HG03378 (cell line): ENCODE measurements around the gene GMNC.
"Not testable (repeated sequence)": the region's sequence is repeated elsewhere in the genome, so short reads cannot be mapped to it uniquely, and the experiment has no call there.

Experiments
- ATAC-seq: cut with Tn5 transposase; IDR thresholded peaks from one replicate; pipeline ENCODE4 v1.9.1; 2021; ENCODE audit warnings: mild to moderate bottlenecking, moderate library complexity; ENCODE audit not compliant: unreplicated experiment

GMNC gene, protein sequence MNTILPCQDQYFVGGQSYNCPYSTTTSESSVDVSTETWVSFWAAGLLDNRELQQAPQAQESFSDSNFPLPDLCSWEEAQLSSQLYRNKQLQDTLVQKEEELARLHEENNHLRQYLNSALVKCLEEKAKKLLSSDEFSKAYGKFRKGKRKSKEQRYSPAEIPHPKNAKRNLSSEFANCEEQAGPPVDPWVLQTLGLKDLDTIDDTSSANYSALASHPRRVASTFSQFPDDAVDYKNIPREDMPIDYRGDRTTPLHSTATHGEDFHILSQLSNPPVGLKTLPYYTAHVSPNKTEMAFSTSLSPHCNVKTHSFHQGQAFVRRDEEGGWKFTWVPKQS

DNA sequence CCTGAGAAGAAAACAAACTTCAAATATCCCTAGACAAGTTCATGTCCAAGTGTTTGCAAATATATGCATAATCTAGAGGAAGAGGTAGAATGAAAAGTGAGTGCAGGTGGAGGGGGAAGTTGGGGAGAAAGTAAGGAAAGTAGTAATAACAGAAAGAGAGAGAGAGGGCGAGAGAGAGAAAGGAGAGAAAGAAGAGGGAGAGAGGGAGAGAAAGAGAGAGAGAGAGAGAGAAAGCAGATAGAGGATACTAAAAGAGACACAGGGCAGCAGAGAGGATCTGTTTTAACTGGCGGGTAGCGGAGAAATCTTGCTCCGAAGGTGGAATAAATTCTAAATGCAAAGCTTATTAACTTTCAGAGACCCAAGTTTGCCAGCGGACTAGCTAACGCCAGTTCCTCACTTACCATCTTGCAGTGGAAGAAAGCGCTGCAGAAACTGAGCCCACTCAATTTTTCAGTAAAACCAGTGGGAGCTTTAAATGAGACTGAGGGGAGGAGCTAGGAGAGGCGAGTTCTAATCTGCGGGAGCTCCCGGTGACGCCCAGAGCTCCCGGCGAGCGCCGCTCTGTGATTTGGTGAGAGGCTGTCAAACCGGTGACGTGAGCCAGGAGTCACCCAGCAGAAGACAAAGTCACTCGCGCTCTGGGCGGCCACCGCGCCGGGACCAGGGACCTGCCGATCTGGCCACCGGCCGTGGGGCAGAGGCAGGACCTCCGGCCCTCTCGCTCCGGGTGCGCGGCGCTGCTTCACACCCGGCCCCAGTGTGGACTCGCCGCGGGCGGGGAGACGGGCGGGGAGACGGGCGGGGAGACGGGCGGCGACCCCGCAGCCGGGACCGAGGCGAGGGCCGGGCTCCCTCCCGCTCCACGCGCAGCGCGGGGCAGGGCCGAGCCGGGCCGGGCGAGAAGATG is at the start of gene GMNC:
Gene GMNC, minus strand, starts transcription at position 486 of the 910 bp plus-strand sequence. Its CDS starts 79 bp downstream, at position 407.
- peak; percentile 92 for ATAC-seq

GRCh38 chr3:190911382-190911781 is 48.9 kb upstream of the GMNC start:
- ATAC-seq, result no peak

- ATAC-seq, result no peak
These were observed 47.4 kb upstream of the GMNC start for GRCh38 chr3:190909908-190910307.

DNA sequence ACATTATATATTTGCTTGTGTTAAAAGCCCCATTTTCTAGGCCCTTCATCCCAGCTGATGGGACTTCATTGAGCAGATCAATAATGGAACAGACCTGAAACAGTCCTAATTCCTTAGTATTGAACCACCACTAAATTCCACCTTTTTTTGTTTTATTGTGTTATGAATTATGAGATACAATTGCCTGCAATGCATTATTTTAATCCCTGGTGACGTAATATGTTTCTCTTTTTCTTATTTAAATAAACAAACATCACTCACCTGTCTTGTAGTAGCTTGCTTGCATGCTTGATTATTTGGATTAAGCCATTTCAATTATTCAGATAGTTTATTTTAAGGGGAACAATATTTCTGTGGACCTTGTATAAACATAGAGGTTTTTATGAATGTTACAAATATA is 40.7 kb upstream of the GMNC start:
- no peak for ATAC-seq

DNA sequence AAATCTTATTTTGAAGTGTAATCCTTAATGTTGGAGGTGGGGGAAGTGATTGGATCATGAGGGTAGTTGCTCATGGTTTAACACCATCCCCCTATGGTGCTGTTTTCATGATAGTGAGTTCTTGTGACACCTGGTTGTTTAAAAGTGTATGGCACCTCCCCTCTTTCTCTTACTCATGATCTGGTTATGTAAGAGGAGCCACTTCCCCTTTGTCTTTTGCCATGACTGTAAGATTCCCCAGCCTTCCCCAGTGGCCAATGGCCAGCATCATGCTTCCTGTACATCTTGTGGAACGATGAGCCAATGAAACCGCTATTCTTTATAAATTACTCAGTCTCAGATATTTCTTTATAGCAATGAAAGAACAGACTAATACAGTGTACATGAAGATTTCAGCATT is 39.8 kb upstream of the GMNC start:
- ATAC-seq, result no peak

DNA sequence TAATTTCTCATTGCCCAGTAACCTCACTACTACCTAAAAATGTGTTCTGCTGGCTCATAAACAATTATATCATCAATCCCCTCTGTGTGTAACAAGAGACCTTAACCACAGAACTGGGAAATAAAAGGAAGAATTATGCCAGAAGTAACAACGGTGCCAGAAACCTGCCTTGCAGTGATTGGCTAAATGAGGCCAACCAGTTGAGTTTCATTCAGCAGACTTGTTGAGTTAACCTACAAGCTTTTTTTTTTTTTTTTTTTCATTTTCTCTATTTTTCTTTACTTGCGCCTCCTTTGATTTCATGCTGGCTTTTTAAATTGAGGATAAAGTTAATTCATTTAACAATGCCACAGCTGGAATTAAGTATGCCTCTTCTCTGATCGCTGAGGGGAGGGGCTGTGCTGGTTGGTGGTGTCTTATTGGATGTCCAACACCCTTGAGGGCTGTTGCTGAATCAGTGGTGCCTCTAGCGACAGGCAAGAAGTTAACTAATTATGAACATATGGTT is 30.0 kb upstream of the GMNC start:
- ATAC-seq, result no peak

DNA sequence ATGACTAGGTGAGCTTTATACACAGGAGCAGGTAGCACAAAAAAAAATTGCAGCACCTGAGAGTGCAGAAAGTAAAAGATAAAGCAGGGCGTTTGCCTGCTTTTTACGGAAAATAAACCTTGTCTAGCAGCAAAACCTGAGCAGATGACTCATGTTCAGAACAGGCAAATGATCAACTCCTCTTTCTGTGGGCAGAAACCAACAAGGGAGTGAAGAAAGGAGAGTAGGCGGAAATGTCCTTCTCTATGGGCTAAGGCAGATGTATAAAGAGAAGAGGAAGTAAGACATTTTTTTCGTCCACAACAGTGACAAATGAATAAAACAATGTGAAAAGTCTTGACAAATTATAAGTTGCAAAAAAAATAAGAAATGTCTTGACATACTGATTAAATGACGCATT is 24.5 kb upstream of the GMNC start:
- peak; percentile 84 for ATAC-seq

DNA sequence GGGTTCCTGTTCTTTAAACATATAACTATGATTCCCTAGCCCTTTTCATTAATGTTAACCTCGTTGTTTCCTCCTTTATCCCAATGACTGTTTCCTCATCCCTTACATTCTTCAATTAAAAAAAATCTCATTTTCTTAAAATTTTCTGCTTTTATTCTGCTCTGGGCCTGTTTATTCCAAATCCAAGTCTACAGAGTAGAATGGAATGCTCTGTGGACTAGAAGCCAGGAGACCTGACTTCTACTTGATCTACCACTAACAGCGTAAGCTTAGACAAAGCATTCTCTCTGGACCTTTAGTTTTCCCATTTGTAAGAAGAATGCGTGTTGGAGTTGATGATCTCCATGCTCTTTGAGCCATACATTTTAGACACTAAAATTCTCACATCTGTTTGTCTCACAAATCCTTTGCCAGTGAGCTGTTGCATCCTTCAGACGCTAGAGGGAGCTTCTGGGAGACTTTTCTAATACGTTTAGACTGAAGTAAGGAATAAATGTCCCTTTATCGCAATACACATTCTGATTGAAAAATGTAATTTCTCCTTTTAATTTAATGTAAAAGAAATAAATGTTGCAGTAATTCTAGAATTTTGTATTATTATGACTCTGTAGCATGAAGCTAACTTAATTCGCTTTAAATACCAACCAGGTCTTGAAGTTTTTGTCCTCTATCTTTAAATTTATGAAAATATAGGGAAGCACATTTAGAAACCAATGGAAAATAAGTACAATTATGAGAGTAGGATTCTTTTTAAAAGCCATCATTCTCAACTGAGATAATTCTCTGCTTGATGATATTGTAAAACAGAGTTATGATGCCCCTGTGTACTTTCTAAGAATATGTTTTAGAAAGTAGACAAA is 21.7 kb upstream of the GMNC start:
- ATAC-seq, result peak; percentile 75

DNA sequence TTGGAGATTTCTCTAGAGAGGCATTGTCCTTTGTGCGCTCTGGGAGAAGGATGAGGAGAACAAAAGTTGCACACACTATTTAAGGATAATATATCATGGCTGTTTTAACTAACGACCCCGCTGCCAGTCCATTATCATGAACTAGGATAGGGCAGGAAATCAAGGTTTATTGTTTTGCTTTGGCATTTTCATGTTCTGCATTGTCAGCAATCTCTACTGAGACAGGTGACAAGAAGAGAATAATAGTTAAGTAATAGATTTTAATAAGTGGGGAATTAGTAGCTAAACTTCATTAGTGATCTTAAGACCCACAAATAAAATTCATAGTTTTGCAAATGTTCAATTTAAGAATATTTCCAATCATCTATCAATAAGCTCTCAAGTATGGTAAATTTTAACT is 20.6 kb upstream of the GMNC start:
- ATAC-seq, result no peak

- ATAC-seq, result no peak
These were observed 15.4 kb upstream of the GMNC start for GRCh38 chr3:190877925-190878324.

- ATAC-seq, result not testable (repeated sequence)
These were observed 13.9 kb upstream of the GMNC start for GRCh38 chr3:190876433-190876832.

DNA sequence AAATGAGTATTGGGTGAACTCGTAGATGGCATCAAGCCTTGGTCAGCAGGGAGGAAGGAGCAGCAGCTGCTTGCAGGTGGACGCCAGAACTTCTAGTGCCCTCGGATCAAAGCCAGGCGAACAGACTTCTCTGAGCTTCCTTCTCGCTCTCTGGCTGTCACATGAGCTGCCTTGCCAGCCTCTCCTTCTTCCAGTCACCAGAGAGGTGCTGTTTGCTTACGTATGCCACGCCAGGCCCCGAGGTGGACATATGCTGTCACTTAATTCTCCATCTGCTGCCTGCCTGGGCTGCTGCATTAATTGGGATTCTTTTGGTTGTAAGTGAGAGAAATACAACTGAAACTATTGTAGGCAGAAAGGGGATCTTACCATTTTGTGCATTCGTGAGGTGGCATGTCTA is 12.6 kb upstream of the GMNC start:
- not testable (repeated sequence) for ATAC-seq

GRCh38 chr3:190870127-190870526 is 7.6 kb upstream of the GMNC start:
- no peak for ATAC-seq

- ATAC-seq, result no peak
These were observed 4.6 kb upstream of the GMNC start for GRCh38 chr3:190867071-190867470.

GRCh38 chr3:190865828-190866227 is 3.3 kb upstream of the GMNC start:
- no peak for ATAC-seq

DNA sequence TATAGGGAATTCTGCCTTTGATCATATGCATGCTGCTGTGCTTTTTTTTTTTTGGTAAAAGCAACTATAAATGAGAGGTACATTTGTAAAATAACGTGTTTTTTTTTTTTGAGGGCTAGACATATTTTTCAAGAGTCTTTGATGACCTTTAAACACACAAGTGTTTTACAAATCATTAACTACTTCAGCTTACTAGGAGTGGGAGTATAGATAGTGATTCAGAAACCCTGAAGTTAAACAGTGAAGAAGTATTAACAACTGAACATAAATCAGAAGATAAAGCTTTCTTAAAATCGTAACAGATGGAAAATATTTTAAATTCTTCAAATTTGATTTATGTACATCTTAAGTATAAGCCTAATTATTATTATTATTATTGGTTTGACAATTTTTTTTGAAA is 2.9 kb upstream of the GMNC start:
- ATAC-seq, result peak; percentile 57

DNA sequence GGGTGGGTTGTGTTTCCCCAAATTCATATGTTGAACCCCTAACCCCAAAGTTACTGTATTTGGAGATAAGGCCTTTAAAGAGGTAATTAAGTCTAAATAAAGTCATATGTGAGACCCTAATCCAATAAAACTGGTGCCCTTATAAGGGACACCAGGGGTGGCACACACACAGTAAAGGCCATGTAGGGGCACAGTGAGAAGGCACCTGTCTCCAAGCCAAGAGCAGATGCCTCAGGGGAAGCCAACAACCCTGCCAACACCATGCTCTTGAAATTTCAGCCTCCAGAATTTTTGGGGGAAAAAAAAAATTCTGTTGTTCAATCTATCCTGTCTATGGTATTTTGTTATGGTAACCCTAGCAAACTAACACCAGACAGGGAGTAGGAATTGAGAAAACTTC is 1.5 kb upstream of the GMNC start:
- ATAC-seq, result no peak

- no peak for ATAC-seq
These were observed 598 bp upstream of the GMNC start for GRCh38 chr3:190863119-190863465.

DNA sequence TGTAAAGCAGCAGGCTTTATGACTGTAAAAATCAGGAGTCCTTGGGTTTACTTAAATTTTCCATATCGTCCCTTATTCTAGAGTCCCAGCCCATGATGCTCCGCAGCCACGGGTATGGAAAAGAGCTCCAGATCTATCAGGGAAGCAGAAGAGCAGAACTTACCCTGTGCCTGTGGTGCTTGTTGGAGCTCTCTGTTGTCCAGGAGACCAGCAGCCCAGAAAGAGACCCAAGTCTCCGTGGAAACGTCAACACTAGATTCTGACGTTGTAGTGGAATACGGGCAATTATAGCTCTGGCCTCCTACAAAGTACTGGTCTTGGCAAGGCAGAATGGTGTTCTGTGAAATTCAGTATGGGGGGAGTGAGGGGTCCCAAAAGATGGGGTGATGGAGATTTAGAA is 2.0 kb downstream of the GMNC start:
- no peak for ATAC-seq

DNA sequence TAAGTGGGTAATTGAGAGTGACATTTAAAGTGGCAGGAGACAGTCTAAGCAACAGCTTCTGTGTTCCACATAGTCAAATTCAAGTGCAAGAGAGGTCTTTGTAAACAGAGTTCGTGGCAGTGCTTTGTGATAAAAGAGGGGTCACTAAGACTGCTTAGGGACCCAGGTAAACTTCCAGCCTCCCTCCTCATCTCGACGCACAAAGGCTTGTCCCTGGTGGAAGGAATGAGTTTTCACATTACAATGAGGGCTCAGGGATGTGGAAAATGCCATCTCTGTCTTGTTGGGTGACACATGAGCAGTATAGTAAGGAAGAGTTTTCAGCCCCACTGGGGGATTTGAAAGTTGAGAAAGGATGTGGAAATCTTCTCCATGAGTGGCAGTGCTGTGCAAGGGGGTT is 7.3 kb downstream of the GMNC start:
- no peak for ATAC-seq

GRCh38 chr3:190854062-190854461 is 8.4 kb downstream of the GMNC start:
- ATAC-seq, result no peak
